Measurements from ENCODE around the gene POLR3GL.

The POLR3GL gene

DNA sequence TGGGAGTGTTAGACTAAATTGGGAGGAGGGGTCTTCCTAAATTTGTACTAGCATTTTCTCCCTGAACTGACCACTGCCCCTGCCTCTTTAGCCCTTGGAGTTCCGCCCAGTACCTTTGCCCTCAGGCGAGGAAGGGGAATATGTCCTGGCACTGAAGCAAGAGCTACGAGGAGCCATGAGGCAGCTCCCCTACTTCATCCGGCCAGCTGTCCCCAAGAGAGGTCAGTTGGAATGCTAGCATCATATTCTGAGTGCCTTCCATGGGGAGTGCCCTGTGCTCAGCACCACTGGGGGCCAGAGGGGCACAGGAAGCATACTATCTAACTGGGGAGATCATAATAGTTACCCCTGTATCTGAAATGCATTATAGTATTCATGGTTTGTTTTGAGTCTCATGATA is 10.7 kb downstream of the POLR3GL start:
- DNase-seq (ENCODE audit: low spot score), result no peak

DNA sequence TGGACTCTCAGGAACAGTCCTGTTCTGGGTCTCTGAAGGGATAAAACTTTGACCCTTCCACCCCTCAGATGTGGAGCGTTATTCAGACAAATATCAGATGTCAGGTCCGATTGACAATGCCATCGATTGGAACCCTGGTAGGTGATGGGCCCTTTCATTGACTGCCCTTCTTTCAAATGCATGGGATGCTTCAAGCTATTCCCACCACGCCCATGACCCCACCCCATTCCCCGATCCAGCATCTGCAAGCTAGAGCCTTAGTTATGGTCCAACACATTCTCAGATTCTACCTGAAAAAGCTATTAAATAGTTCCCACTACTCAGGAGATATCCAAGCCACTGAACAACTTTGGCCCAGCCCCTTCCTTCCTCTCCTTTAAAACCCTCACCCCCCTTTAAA is 12.5 kb downstream of the POLR3GL start:
- no peak for DNase-seq (ENCODE audit: low spot score)

DNA sequence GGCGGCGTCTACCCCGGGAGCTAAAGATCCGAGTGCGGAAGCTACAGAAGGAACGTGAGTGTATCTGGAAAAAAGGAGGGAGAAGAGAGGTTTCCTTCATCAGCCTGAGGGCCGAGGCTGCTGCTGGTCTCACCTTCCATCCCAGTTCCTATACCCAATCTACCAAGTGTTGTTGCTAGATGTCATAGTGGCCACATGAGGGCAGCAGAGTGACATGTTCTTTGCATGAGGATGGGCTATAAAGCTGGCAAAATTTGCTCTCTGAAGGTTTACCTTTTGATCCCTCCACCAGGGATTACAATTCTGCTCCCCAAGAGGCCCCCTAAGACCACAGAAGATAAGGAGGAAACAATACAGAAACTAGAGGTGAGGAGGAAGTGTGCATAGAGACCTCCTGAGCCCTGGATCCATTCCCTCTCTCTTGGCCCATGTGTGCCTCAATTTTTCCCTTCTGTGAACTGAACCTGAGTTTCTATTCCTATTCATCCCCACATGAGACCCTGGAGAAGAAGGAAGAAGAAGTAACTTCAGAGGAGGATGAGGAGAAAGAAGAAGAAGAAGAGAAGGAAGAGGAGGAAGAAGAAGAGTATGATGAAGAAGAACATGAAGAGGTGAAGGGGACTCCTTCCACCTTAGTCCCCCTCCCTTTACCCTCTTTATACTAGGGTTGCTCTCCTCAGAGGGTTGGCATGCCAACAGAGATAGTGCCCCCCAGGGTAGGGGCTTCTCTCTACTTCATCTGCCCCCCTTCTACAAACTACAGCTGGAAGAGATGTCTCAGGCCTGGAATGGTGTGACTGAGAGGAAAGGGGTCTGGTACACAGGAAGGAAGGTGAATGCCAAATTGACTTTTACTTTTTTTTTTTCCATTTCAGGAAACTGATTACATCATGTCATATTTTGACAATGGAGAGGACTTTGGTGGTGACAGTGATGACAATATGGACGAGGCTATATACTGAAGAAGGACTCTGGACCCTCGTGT is 13.3 kb downstream of the POLR3GL start:
- DNase-seq (ENCODE audit: low spot score), result peak; percentile 90

DNA sequence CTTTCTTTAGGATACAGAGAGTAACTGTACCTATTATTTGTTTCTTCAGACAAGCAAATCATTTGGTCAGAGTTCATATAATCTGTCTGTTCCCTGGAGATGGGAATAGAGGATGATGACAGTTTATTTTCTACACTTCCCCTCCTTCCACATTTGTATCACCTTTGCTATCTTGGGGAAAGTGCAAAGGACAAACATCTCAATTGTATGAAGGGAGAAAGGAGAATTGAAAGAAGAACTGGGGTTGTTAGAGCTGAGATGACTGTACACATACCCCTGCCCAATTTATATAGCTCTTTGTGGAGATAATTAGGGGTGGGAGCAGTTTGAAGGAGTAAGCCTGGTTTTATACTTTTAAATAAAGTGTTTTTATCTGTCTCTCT is 14.0 kb downstream of the POLR3GL start:
- DNase-seq (ENCODE audit: low spot score), result peak; percentile 34

DNA sequence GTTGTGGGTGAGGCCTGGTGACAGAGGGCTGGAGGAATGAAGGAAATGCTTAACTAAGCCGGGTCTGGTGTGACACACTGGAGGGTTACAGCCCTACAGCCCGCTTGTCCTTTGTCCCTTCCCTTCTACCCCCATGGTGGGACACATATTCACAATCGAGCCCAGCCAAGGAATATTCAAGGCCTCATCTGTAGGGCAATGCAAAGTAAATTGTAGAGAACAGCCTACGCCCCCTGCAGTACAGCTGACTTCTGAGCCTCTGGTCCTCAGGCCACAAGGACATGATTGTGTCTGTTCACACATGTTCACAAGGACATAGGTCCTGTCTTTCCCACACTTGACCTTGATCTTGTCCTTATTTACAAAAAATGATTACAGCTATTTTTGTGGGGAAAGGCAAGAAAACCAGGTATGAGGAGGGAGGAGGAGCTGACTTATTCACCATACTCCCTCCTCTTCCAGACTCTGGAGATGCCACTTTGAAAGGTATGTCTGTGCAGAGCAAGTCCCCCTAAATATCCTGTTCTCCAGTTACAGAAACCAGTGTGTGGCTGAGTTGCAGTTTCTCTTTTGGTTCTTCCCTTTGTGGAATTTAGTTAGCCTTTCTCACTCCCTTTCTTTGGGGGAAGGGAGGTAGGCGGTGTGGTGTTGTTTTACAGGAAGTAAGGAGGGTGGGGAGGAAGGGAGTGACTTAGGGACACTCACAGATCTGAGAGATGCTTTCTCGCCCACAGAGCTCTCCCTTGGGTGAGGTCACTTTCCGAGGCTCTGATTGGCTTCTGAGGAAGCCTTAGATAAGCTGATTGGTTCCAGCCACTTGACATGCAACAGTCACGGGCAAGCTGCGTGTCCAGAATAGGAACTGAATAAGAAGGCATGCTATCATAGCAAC is 14.6 kb downstream of the POLR3GL start:
- DNase-seq (ENCODE audit: low spot score), result peak; percentile 98

DNA sequence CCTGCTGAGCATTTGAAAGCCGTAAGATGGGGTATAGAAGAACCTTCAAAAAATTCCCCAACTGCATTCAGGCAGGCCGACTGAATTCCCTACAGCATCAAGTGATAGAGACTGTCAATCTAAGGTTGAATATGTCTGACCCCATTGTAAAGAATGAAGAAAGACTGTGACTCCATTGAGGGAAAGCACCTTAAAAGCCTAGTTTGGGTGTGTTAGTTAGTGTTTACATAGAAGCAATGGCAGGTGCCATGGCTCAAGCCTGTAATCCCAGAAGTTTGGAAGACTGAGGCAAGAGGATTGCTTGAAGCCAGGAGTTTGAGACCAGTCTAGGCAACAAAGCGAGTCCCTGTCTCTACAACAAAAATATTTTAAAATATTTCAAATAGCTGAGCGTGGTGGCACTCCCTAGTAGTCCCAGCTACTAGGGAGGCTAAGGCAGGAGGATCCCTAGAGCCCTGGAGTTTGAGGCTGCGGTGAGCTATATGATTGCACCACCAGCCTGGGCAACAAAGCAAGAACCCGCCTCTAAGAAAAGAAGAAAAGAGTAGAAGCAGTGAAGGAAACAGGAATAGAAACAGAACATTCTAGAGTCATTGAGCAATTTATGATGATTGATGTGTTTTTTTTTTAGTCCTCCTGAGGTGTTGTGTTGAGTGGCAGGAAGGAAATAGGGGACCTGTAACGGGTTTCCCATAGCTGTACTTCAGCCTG is 15.4 kb downstream of the POLR3GL start:
- no peak for DNase-seq (ENCODE audit: low spot score)

DNA sequence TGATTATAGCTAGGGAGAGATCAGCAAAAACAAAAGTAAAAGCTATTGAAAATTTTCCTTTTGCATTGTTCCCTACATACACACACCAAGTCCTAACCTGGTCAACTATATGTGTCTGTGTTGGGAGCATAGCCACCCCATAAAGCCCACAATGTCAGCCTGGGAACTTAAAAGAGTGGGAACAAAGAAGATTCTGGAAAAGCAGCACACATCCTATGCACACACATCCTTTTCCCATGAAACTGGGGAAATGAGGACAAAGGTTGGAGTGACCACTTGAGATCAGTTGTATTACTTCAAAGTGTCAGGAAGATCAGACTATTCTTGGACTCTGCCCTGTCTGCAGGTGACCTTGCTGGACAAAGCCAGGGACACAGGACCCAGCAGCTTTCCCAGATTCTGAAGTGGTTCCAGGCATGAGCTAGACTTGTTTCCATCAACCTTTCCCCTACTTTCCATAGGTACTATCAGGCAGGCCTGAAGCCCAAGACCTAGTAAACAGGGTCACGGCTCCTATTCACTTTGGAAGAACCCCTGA is 16.0 kb downstream of the POLR3GL start:
- peak; percentile 37 for DNase-seq (ENCODE audit: low spot score)

DNA sequence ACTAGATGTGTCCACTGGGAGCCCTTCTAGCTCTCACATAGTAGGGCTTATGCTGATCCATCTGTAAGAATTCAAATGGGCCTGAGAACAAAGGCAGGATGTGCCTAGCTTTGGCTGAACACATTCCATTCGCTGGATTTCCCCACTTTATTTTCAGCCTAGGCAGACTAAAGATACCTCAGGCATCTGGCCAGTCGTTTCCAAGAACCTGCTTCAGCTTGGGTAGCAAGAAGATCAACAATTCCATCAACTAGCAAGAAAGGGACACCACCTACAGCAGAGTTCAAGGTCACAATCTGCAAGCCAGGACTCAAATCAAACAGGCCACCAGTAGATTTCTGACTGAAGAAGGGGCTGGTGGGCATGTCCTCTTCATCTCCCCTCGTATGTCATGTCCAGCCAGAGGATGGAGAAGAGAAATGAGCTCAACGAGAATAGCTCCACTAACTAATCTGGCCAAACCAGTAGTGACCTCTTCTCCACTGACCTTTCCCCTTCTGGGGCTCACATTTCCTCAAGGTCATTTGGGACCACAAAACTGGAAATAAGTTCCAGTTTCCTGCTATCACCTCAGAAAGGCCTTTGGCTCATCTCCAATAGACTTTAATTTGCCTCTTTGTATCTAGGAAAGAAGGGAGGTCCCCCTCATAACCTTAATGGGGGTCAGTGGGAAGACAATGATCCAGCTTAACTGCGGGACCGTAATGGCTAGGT is 17.7 kb downstream of the POLR3GL start:
- no peak for DNase-seq (ENCODE audit: low spot score)

DNA sequence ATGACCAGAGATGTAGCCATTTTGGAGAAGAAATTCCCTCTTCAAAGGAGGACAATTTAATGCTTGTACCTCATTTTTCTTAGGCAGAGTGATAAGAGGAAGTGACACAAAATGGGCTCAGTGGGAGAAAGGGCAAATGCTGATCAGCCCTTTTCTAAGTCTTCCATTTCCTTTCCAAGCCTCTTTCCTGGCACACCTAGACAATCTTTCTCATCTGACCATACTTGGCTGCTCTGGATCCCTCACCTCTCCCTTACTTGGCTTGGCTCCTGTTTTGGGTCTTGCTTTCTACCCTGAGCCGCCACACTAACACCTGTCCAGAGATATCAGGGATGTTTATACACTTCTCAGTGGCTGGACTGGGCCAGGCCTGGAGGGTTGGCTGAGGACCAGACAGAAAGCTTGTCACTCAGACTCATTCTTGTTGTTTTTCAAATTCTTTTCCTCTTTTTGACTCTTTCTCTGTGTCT is 18.8 kb downstream of the POLR3GL start:
- no peak for DNase-seq (ENCODE audit: low spot score)

DNA sequence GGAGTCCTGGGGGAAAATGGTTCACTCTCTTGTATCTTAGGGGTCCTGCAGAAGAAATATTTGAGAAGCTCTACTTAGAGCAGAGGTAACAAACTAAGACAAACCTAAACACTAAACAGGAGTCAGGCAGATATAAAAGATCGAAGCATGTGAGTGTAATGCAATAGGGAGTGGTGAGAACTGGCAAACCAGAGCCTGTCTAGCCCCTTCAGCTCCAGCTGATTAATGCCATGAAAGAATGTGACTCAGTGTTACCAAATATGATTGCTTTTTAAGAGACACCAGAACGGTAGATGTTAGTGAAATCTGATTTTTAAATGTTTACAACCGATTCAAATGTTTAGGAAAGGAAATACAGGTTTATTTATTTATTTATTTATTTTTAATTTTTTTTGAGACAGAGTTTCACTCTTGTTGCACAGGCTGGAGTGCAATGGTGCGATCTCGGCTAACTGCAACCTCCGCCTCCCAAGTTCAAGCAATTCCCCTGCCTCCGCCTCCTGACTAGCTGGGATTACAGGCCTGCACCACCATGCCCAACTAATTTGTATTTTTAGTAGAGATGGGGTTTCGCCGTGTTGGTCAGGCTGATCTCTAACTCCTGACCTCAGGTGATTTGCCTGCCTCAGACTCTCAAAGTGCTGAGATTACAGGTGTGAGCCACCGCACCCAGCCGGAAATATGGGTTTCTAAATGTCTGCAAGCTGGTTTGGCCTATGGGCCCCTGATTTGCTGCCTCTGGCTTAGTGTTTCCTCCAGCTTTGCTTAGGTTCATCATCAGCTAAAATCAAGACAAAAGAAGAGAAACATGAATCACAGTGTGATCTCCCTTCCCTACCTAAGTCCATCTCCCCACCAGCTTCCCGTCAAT is 19.7 kb downstream of the POLR3GL start:
- DNase-seq (ENCODE audit: low spot score), result no peak

DNA sequence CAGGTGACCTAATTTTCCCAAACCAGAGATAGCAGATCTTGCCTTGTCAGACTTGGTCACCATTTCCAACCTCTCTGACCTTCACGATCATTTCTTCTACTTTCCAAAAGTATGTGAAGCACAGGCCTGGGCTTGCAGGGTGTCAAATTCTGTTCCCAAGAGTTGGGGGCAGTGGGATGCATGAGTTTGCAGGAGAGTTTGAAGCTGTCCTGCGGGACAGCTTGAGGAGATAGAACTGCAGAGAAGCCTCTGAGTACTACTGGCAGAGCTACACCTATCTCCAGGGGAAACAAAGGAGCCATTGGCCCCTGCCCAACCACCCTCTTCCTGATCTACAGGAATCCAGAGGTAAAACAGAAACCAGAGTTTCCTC is 20.6 kb downstream of the POLR3GL start:
- no peak for DNase-seq (ENCODE audit: low spot score)

DNA sequence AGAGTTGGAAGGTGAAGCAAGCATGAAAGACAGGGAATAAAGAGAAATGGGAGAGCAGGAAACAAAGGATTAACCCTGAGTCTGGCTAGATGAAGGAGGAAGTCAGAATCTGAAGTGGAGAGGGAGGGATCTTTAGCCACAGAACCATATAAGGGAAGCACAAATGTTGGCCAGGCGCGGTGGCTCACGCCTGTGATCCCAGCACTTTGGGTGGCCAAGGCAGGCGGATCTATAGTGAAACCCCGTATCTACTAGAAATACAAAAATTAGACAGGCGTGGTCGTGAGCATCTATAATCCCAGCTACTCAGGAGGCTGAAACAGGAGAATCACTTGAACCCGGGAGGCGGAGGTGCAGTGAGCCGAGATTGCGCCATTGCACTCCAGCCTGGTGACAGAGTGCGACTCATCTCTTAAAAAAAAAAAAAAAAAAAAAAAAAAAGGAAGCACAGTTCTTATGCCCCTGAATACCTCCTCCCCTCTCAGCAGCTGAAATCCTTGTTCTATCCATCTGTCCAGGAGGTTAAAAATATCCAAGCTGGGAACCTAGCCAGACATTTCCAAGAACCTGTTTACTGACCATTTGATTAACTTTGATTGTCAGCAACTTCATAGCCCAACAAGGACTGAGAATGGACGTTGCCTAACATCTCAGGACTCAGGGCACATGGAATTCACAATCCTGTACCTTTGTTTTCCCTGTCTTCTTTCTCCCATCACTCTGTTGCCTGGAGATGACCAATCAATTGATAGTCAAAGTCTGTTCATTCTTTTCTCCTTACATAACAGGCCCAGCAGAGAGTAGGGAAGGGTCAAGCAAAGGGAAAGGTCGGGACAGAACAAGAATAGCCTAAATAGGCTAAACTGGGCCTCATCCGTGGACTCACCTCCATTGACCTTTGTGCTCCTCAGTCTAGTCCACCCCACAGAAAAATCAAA is 21.3 kb downstream of the POLR3GL start:
- DNase-seq (ENCODE audit: low spot score), result no peak

DNA sequence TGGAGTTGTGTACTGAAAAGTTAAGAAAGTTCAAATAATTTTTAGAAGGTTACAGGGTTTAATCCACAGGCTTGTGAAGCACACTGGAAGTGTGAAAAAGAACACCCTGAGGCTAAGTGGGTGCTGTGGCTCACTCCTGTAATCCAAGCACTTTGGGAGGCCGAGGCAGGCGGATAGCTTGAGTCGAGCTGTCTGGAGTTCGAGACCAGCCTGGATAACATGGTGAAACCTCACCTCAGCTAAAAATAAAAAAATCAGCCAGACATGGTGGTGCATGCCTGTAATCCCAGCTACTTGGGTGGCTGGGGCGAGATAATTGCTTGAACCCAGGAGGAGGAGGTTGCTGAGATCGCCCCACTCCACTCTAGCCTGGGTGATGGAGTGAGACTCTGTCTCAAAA is 22.1 kb downstream of the POLR3GL start:
- no peak for DNase-seq (ENCODE audit: low spot score)

DNA sequence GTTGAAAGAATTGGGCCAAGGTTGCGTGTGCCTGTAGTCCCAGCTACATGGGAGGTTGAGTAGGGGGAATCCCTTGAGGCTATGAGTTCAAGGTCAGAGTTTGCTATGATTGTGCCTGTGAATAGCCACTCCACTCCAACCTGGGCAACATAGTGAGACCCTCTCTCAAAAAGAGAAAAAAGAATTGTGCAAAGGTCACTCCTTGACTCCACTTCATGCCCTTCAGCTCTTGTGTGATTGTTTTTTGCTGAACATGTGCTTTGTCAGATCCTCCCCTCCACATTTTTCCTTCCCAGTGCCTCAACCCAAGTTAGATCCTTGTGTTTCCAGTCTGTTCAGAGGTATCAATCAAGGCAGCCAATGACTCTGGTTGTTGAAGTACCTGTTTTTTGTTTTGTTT is 23.4 kb downstream of the POLR3GL start:
- no peak for DNase-seq (ENCODE audit: low spot score)

DNA sequence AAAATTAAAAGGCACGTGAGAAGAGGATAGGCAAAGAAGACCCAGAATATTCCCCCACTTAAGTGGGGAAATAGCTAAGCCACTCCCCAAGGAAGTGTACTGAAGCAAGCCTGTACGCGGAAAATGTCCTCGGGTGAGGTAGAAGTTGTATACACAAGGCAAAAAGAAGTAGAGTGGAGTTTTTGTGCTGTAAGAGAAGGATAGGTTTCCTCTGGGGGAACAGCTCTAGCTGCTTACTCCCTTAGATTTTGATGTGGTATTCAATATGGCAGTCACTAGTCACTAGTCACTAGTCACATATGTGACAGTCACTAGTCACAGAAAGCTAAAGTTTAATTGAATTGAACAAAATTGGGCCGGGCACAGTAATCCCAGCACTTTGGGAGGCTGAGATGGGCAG is 24.3 kb downstream of the POLR3GL start:
- DNase-seq (ENCODE audit: low spot score), result no peak

DNA sequence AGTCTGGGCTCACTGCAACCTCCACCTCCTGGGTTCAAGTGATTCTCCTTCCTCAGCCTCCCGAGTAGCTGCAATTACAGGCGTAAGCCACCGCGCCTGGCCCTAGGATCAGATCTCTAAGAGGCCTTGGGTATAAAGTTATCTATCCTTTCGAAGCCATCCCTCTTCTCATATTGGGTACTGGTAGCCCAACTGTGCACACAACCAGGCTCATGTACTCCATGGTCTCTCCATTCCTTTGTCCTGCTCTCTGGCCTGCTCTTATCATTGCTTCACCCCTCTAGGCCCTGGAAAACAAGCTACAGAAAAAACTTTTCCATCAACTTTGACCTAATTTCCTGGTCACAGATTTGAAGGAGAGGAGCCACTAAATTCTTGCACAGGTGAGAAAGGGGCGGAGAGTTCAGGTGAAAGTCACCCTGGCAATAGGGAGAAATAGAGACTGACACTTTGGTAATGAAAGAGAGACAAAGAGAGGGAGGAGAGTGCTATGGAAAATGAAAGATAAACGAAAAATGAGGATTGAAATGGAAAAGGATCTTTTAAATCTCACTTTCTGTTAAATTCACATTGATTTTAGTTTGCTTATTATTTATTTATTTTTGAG is 25.9 kb downstream of the POLR3GL start:
- no peak for DNase-seq (ENCODE audit: low spot score)

DNA sequence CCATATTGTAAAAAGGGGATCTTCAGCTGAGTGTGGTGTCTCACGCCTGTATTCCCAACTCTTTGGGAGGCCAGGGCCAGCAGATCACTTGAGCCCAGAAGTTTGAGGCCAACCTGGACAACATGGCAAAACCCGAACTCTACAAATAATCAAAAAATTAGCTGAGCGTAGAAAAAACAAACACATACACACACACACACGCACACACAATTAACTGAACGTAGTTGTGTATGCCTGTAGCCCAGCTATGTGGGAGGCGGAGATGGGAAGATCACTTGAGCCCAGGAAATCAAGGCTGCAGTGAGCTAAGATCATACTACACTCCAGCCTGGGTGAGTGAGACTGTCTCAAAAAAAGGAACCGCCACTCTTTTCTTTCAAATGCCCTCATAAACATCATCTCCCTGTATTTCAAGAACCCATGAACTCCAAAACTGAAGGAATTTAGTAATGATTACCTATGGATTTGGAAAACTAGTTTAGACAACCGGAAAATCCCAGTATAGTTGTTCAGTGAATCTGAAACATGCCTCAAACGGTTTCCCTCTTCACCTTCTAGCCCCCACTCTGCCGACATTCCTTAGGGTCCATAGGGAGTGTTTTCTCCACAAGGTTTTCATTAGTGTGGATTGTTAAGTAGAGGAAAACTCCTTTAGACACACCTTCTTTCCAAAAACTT is 27.4 kb downstream of the POLR3GL start:
- DNase-seq (ENCODE audit: low spot score), result no peak

DNA sequence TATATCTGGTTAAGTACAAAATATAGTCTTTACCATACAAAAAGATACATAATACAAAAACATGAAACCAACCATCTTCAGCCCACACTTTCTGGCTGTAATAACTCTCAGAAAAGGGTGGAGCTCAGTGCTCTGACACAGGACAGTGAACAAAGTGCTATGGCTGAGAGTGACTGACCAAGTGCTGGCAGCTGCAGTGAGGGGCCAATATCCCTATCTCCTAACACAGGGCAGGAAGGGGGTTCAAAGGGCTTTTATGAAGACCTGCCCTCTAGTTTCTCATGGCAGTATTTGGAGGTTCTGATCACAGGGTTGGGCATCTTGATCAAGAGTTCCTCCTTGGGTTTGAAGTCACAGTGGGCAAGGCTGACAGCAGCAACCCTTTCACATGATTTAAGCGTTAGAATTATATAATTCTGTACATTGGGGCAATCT is 28.0 kb downstream of the POLR3GL start:
- peak; percentile 37 for DNase-seq (ENCODE audit: low spot score)

All from hematopoietic multipotent progenitor cell treated with erythropoietin and hydrocortisone succinate and interleukin-3 and kit ligand, for 17 days (in vitro differentiated cells).